RPMI7951 (cell line): ENCODE data around the gene DOCK4. TPM values are rescaled to one million over a fixed set of nuclear protein-coding genes. Genes with fewer than 3 reads are reported as not detected.

Source experiments
- DNase-seq: peaks from one replicate; pipeline ENCODE4 v3.0.0-alpha.2; 2012; ENCODE audit warnings: low read depth
- total RNA-seq: library from RNA; depleted of rRNA; stranded (reverse); fragments of >200 nt; shearing (Covaris generic); gene quantifications from 2 replicates; pipeline ENCODE4 v1.2.3, GENCODE V29; 2014

Gene DOCK4
- total RNA-seq, 1 experiment from 2014 or later: 10.8 TPM

- DNase-seq: no peak
Observed at GRCh38 chr7:111821046-111821445, 385.2 kb downstream of the DOCK4 start.

- no peak for DNase-seq
Observed at GRCh38 chr7:111820621-111821020, 385.6 kb downstream of the DOCK4 start.

GRCh38 chr7:111820121-111820520 lies 386.1 kb downstream of the DOCK4 start:
- DNase-seq: no peak

GRCh38 chr7:111815354-111815753 lies 390.8 kb downstream of the DOCK4 start:
- DNase-seq: no peak

- no peak for DNase-seq
Observed at GRCh38 chr7:111813306-111813705, 392.9 kb downstream of the DOCK4 start.

- no peak for DNase-seq
Observed at GRCh38 chr7:111806232-111806631, 400.0 kb downstream of the DOCK4 start.

- DNase-seq: peak; percentile 17
Observed at GRCh38 chr7:111803015-111803758, 403.0 kb downstream of the DOCK4 start.

- no peak for DNase-seq
Observed at GRCh38 chr7:111802194-111802772, 403.9 kb downstream of the DOCK4 start.

- DNase-seq: peak; percentile 28
Observed at GRCh38 chr7:111801277-111801676, 404.9 kb downstream of the DOCK4 start.

GRCh38 chr7:111796671-111797070 lies 409.5 kb downstream of the DOCK4 start:
- no peak for DNase-seq

GRCh38 chr7:111789870-111790269 lies 416.3 kb downstream of the DOCK4 start:
- no peak for DNase-seq

GRCh38 chr7:111789048-111789320 lies 417.2 kb downstream of the DOCK4 start:
- no peak for DNase-seq

- DNase-seq: no peak
Observed at GRCh38 chr7:111788286-111789047, 417.7 kb downstream of the DOCK4 start.

GRCh38 chr7:111787741-111788140 lies 418.5 kb downstream of the DOCK4 start:
- DNase-seq: no peak

GRCh38 chr7:111787099-111787498 lies 419.1 kb downstream of the DOCK4 start:
- no peak for DNase-seq

- DNase-seq: no peak
Observed at GRCh38 chr7:111785076-111785475, 421.1 kb downstream of the DOCK4 start.

- no peak for DNase-seq
Observed at GRCh38 chr7:111784296-111784695, 421.9 kb downstream of the DOCK4 start.

GRCh38 chr7:111783854-111784253 lies 422.3 kb downstream of the DOCK4 start:
- no peak for DNase-seq

GRCh38 chr7:111780527-111780926 lies 425.7 kb downstream of the DOCK4 start:
- DNase-seq: no peak

- DNase-seq: no peak
Observed at GRCh38 chr7:111775206-111775605, 431.0 kb downstream of the DOCK4 start.

- no peak for DNase-seq
Observed at GRCh38 chr7:111772716-111773115, 433.5 kb downstream of the DOCK4 start.

GRCh38 chr7:111771638-111772037 lies 434.6 kb downstream of the DOCK4 start:
- no peak for DNase-seq

GRCh38 chr7:111770116-111770515 lies 436.1 kb downstream of the DOCK4 start:
- DNase-seq: no peak
